ENCODE measurements around the gene GAS7. TPM values are rescaled to one million over a fixed set of nuclear protein-coding genes. Genes with fewer than 3 reads are reported as not detected.

GAS7 gene
- total RNA-seq, 2 donors from 2014 or later, result 10.3 to 144 TPM

DNA sequence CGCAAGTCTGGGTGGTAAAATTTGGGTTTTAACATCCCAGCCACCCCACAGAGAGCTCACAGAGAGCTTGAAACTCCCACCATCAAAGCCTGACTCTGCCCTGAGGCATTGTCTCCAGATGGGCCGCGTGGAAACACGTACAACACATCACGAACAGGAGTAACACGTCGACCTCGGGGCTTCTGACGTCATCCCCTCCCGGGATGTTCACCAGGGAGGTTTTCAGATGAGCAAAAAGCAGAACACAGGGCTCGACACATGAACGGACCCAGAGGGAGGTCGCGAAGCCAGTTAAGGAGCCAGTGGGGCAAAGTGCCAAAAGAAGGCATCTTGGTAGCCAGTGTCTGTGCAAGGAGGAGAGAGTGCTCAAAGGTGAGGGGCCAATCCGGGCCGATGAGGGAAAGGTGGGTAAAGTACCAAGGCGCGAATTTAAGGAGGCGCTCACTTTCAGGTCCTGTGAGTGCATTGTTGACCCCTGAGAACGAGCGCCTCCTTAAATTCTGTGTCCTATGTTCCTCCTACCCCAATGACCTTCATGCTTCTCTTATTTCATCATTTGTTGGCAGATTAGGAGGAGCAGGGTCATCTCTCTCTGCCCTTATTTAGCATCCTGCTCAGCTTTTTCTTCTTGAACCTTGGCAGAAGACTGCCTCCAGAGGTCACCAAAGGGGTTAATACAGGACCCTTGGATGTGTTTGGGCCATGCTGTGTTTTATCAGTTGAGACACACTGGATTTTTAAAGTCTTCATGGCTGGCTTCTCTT is 298.9 kb downstream of the GAS7 start:
- Histone ChIP-seq H3K4me3 (no peak overlapping the region), H3K27me3 (replicated peaks; ENCODE audit: insufficient read depth) (no peaks in the 10 kb centered on the region), H3K4me1 (replicated peaks) (no peaks in the 10 kb centered on the region), H3K27ac (no peak overlapping the region), H3K36me3 (no peaks in the 10 kb centered on the region), H3K9me3 (no peaks in the 10 kb centered on the region)
- no peak for DNase-seq (ENCODE audit: low spot score)
- 75% methylated on average over 21 of the region's 21 CpGs for WGBS
- no peak for TF ChIP-seq POLR2AphosphoS5 (IDR thresholded peaks at IDR 0.05)
- no peak for TF ChIP-seq POLR2A (IDR thresholded peaks at IDR 0.05)
- TF ChIP-seq, protein P1, sequence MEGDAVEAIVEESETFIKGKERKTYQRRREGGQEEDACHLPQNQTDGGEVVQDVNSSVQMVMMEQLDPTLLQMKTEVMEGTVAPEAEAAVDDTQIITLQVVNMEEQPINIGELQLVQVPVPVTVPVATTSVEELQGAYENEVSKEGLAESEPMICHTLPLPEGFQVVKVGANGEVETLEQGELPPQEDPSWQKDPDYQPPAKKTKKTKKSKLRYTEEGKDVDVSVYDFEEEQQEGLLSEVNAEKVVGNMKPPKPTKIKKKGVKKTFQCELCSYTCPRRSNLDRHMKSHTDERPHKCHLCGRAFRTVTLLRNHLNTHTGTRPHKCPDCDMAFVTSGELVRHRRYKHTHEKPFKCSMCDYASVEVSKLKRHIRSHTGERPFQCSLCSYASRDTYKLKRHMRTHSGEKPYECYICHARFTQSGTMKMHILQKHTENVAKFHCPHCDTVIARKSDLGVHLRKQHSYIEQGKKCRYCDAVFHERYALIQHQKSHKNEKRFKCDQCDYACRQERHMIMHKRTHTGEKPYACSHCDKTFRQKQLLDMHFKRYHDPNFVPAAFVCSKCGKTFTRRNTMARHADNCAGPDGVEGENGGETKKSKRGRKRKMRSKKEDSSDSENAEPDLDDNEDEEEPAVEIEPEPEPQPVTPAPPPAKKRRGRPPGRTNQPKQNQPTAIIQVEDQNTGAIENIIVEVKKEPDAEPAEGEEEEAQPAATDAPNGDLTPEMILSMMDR (IDR thresholded peaks at IDR 0.05), result no peak
- intact Hi-C loops (cut with DNase I), result loop anchor here (10.0 kb wide), 1 partner anchor 165 kb away; no protein-coding TSS in a partner anchor

DNA sequence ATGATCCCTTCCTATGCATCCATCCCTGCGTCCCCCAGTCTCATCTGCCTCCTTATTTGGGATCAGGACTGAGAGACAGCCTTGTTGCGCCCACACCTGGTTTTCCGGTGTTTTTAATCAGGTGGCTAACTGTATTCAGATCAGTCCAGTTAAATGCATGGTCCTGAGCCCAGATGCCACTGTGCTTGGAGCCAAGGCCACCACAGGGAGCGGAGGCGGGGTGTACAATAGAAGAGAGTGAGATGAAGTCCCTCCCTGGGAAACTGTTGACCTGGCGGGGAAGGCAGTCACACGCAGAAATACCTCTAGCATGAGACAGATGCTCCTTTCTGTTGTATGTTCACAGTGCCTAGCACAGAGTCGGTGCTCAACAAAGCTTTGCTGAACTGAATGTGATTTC is 299.6 kb downstream of the GAS7 start:
- TF ChIP-seq POLR2AphosphoS5 (IDR thresholded peaks at IDR 0.05), result no peak
- no peak for TF ChIP-seq POLR2A (IDR thresholded peaks at IDR 0.05)
- TF ChIP-seq, protein P1 (IDR thresholded peaks at IDR 0.05), result no peak
- Histone ChIP-seq H3K27me3 (replicated peaks; ENCODE audit: insufficient read depth) (no peaks in the 10 kb centered on the region), H3K4me1 (replicated peaks) (no peaks in the 10 kb centered on the region), H3K4me3 (no peak overlapping the region), H3K9me3 (no peaks in the 10 kb centered on the region), H3K27ac (no peak overlapping the region), H3K36me3 (no peaks in the 10 kb centered on the region)
- 94% methylated on average over 8 of the region's 8 CpGs for WGBS
- intact Hi-C loops (cut with DNase I), result no loop called here
- DNase-seq (ENCODE audit: low spot score), result no peak

DNA sequence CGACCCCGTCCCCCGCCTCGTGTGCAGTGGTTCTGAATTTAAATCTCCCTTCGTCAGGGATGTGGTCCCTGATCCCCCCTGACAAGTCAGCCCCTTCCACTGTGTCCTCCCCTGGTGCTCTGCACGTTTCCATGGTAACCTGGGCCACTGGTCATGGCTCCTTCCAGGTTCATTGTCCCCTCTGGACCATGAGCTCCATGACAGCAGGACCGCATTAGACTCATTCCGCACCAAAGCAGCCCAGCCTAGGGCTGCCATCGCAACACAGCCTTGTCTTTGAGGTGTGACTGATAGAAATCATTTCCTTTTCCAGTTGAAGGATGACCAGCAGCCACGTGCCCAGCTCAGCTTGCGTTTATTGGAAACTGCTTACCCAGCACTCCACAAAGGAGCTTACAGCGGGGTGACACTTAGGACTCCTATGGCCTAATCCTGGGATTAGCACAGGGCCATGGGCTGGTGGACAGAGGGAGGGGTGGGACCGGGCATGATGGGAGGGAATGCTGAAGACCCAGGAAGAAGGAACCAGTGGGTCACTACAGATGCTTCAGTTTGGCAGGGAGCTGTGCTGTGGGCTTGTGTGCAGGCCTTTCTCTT is 300.9 kb downstream of the GAS7 start:
- no peaks in the 10 kb centered on the region for H3K27me3 ChIP-seq (replicated peaks; ENCODE audit: insufficient read depth)
- no peak overlapping the region for H3K27ac ChIP-seq
- intact Hi-C loops (cut with DNase I), result no loop called here
- H3K4me1 ChIP-seq (replicated peaks), result no peaks in the 10 kb centered on the region
- DNase-seq (ENCODE audit: low spot score), result no peak
- no peaks in the 10 kb centered on the region for H3K9me3 ChIP-seq
- no peaks in the 10 kb centered on the region for H3K36me3 ChIP-seq
- 91% methylated on average over 12 of the region's 13 CpGs for WGBS
- no peak overlapping the region for H3K4me3 ChIP-seq
- TF ChIP-seq POLR2A (IDR thresholded peaks at IDR 0.05) (no peak), POLR2AphosphoS5 (IDR thresholded peaks at IDR 0.05) (no peak)
- TF ChIP-seq, protein P1 (IDR thresholded peaks at IDR 0.05), result no peak

DNA sequence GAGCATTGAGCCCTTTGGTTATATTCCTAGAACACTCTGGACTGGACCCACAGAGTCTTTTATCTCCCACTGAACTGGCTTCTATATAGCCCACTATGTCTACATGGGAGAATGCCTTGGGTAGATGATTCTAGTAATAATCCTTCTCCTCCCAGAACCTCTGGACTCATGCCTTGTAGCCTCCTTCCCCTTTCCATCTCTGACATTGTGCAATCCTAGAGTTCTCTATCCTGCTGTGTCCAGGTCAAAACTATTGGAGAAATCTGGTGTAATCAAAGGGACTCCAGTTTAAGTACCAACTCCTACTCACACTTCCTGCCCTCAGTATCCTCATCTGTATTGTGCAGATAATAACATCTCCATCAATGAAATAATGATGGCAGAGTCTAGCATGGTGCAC is 302.5 kb downstream of the GAS7 start:
- H3K27ac ChIP-seq, result no peak overlapping the region
- intact Hi-C loops (cut with DNase I), result no loop called here
- DNase-seq (ENCODE audit: low spot score), result no peak
- H3K4me1 ChIP-seq (replicated peaks), result no peaks in the 10 kb centered on the region
- no peak for TF ChIP-seq POLR2A (IDR thresholded peaks at IDR 0.05)
- TF ChIP-seq, protein P1 (IDR thresholded peaks at IDR 0.05), result no peak
- TF ChIP-seq POLR2AphosphoS5 (IDR thresholded peaks at IDR 0.05), result no peak
- no peaks in the 10 kb centered on the region for H3K27me3 ChIP-seq (replicated peaks; ENCODE audit: insufficient read depth)
- no peak overlapping the region for H3K4me3 ChIP-seq
- H3K9me3 ChIP-seq, result no peaks in the 10 kb centered on the region
- no peaks in the 10 kb centered on the region for H3K36me3 ChIP-seq

DNA sequence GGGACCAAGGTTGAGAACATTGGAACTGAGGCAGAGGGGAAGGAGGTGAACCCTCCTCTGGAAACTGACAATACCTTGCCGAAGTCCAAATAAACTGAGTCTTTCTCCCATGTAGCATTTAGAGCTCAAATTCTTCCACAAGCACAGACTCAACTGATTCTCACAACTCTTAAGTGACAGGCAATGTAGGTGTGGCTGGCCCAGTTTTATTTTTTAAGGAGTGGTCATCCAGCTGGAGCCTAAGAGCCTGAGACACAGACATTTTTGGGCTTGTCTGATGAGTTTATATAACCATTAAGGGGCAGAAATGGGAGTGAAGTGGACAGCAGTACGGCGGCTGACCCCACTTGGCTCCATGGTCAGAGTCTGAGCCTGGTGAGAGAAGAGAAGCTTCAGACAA is 304.2 kb downstream of the GAS7 start:
- Histone ChIP-seq H3K9me3 (no peaks in the 10 kb centered on the region), H3K4me3 (no peak overlapping the region), H3K4me1 (replicated peaks) (no peaks in the 10 kb centered on the region), H3K27ac (no peak overlapping the region), H3K36me3 (no peaks in the 10 kb centered on the region), H3K27me3 (replicated peaks; ENCODE audit: insufficient read depth) (no peaks in the 10 kb centered on the region)
- no peak for TF ChIP-seq POLR2A (IDR thresholded peaks at IDR 0.05)
- TF ChIP-seq, protein P1 (IDR thresholded peaks at IDR 0.05), result no peak
- TF ChIP-seq POLR2AphosphoS5 (IDR thresholded peaks at IDR 0.05), result no peak
- DNase-seq (ENCODE audit: low spot score), result no peak
- 94% methylated on average over 3 of the region's 3 CpGs for WGBS
- intact Hi-C loops (cut with DNase I), result no loop called here

Measured in prostate gland (tissue), 2 donors.